Thyroid gland (tissue), 4 donors: ENCODE measurements around the gene RGN.

Experiments used
- CTCF ChIP-seq, 6 experiments: fragments of 200-600 bp in 3 of 6; fragments of 450-650 bp in 3 of 6; sonication (generic) in 3 of 6; IDR thresholded peaks; one replicate each; pipeline ENCODE4 v1.5.1; 2016 to 2019; ENCODE audit warnings: antibody characterized with exemption in 6 of 6, mild to moderate bottlenecking in 2 of 6, inconsistent platforms in 1 of 6, moderate library complexity in 1 of 6
- POLR2A ChIP-seq, 2 donors: fragments of 450-650 bp; IDR thresholded peaks; one replicate each; pipeline ENCODE4 v1.6.1; 2017; ENCODE audit warnings: antibody characterized with exemption in 2 of 2, mild to moderate bottlenecking in 2 of 2, moderate library complexity in 1 of 2

GRCh38 chrX:47063179-47063578, 15.1 kb upstream of the RGN start:
- TF ChIP-seq CTCF (IDR thresholded peaks at IDR 0.05) (no peak), POLR2A (IDR thresholded peaks at IDR 0.05) (no peak)
